SK-N-SH (cell line): ENCODE data around the gene SMCO4. TPM values are rescaled to one million over a fixed set of nuclear protein-coding genes. Genes with fewer than 3 reads are reported as not detected.

ENCODE experiments used
- CTCF ChIA-PET: fragments of 300-600, 350-600 bp; formaldehyde crosslinking; extraction: SDS; loops from one replicate; lab custom pipeline; 2021; lab: Yijun Ruan, JAX
- POLR2A ChIA-PET: fragments of 350-600 bp; sonication (Branson Sonifier 250); formaldehyde crosslinking; extraction: SDS; loops from one replicate; lab custom pipeline; 2020; ENCODE audit warnings: antibody characterized with exemption, inconsistent platforms; lab: Yijun Ruan, JAX
- DNase-seq: peaks from one replicate; pipeline ENCODE4 v3.0.0; 2012
- H2AFZ ChIP-seq: fragments of 200-600 bp; sonication (generic); 2 replicates; pipeline ENCODE4 v1.8.1; 2016; ENCODE audit warnings: antibody characterized with exemption, mild to moderate bottlenecking, low read depth
- H3F3A ChIP-seq: fragments of 200-600 bp; sonication (generic); replicated peaks from 2 replicates; pipeline ENCODE3; 2016; ENCODE audit warnings: antibody characterized with exemption, mild to moderate bottlenecking; ENCODE audit not compliant: insufficient read depth
- H3K27ac ChIP-seq, 2 experiments: fragments of 200-500 bp in 1 of 2; fragments of 200-600 bp in 1 of 2; sonication (Bioruptor generic) in 1 of 2; sonication (generic), shearing (Covaris generic) in 1 of 2; 2 replicates each; pipeline versions ENCODE4 v1.5.1 to v1.6.1; 2014 to 2016; ENCODE audit warnings: low read depth in 2 of 2, inconsistent platforms in 1 of 2, low read length in 1 of 2, mild to moderate bottlenecking in 1 of 2, mixed read lengths in 1 of 2
- H3K27me3 ChIP-seq: fragments of 200-600 bp; sonication (generic), shearing (Covaris generic); 2 replicates; pipeline ENCODE4 v1.6.1; 2016; ENCODE audit warnings: mixed run types; ENCODE audit not compliant: insufficient read depth
- H3K36me3 ChIP-seq, 2 experiments: fragments of 200-500 bp in 1 of 2; fragments of 200-600 bp in 1 of 2; sonication (Bioruptor generic) in 1 of 2; sonication (generic) in 1 of 2; replicated peaks in 1 of 2; 2 replicates each; pipeline versions ENCODE3 to v1.5.1; 2014 to 2016; ENCODE audit warnings: low read length in 1 of 2, mild to moderate bottlenecking in 1 of 2; ENCODE audit not compliant: insufficient read depth in 2 of 2, control insufficient read depth in 1 of 2
- H3K4me1 ChIP-seq, 2 experiments: fragments of 200-500 bp in 1 of 2; fragments of 200-600 bp in 1 of 2; sonication (Bioruptor generic) in 1 of 2; sonication (generic), shearing (Covaris generic) in 1 of 2; 2 replicates each; pipeline versions ENCODE4 v1.5.1 to v1.6.1; 2014 to 2016; ENCODE audit warnings: low read depth in 1 of 2, low read length in 1 of 2, mixed run types in 1 of 2; ENCODE audit not compliant: insufficient read depth in 2 of 2, control insufficient read depth in 1 of 2
- H3K4me2 ChIP-seq: fragments of 200-600 bp; sonication (generic), shearing (Covaris generic); 2 replicates; pipeline ENCODE4 v1.6.1; 2017; ENCODE audit warnings: mixed run types
- H3K4me3 ChIP-seq, 2 experiments: fragments of 200-500 bp in 1 of 2; fragments of 200-600 bp in 1 of 2; sonication (Bioruptor generic) in 1 of 2; sonication (generic), shearing (Covaris generic) in 1 of 2; 2 replicates each; pipeline versions ENCODE4 v1.5.1 to v1.8.1; 2014 to 2016; ENCODE audit warnings: low read depth in 2 of 2, inconsistent platforms in 1 of 2, low read length in 1 of 2, mild to moderate bottlenecking in 1 of 2, mixed read lengths in 1 of 2, moderate library complexity in 1 of 2
- H3K79me2 ChIP-seq: fragments of 200-600 bp; sonication (generic); 2 replicates; pipeline ENCODE4 v1.8.1; 2017; ENCODE audit warnings: mild to moderate bottlenecking; ENCODE audit not compliant: insufficient read depth
- H3K9ac ChIP-seq: fragments of 200-600 bp; sonication (generic); 2 replicates; pipeline ENCODE4 v1.6.1; 2017; ENCODE audit warnings: mixed run types
- H3K9me2 ChIP-seq: fragments of 200-600 bp; sonication (generic); 2 replicates; pipeline ENCODE4 v1.6.1; 2017; ENCODE audit warnings: mixed run types
- H3K9me3 ChIP-seq: fragments of 200-600 bp; sonication (generic); 2 replicates; pipeline ENCODE4 v1.6.1; 2017; ENCODE audit warnings: mixed run types, mild to moderate bottlenecking, moderate library complexity
- H4K20me1 ChIP-seq: fragments of 200-600 bp; sonication (generic); 2 replicates; pipeline ENCODE4 v1.6.1; 2017; ENCODE audit warnings: mild to moderate bottlenecking, mixed run types; ENCODE audit not compliant: insufficient read depth
- CHD2 ChIP-seq: fragments of 150-350 bp; IDR thresholded peaks from 2 replicates; pipeline ENCODE4 v1.6.1; 2018; ENCODE audit warnings: low read length; ENCODE audit not compliant: partially characterized antibody
- ELF1 ChIP-seq: IDR thresholded peaks from 2 replicates; pipeline ENCODE4 v1.4.0; 2012
- EZH2phosphoT487 ChIP-seq: fragments of 200-600 bp; sonication (generic); IDR thresholded peaks from 2 replicates; pipeline ENCODE4 v1.6.1; 2017; ENCODE audit warnings: low read depth, mixed run types, mild to moderate bottlenecking, antibody characterized with exemption, moderate library complexity, borderline replicate concordance
- GATA2 ChIP-seq: sonication (generic); formaldehyde crosslinking; IDR thresholded peaks from 2 replicates; pipeline ENCODE4 v1.5.0; 2020; ENCODE audit warnings: mild to moderate bottlenecking, missing genetic modification reagents
- IRF3 ChIP-seq: fragments of 150-350 bp; IDR thresholded peaks from 2 replicates; pipeline ENCODE4 v1.6.1; 2016; ENCODE audit warnings: mild to moderate bottlenecking, low read depth, low read length
- JUND ChIP-seq: IDR thresholded peaks from 2 replicates; pipeline ENCODE4 v1.4.0; 2012
- MXI1 ChIP-seq: IDR thresholded peaks from 2 replicates; pipeline ENCODE4 v1.6.1; 2012; ENCODE audit warnings: mild to moderate bottlenecking, low read depth, low read length, improper control_type of control experiment
- NFIC ChIP-seq: IDR thresholded peaks from 2 replicates; pipeline ENCODE4 v1.4.0; 2012; ENCODE audit warnings: borderline replicate concordance
- PBX3 ChIP-seq: IDR thresholded peaks from 2 replicates; pipeline ENCODE4; 2012
- POLR2AphosphoS5 ChIP-seq: IDR thresholded peaks from 2 replicates; pipeline ENCODE4 v1.6.1; 2012; ENCODE audit warnings: low read depth, low read length
- RAD21 ChIP-seq: IDR thresholded peaks from 2 replicates; pipeline ENCODE4 v1.6.1; 2012; ENCODE audit warnings: mild to moderate bottlenecking, low read length
- REST ChIP-seq: IDR thresholded peaks from 2 replicates; pipeline ENCODE4 v1.6.1; 2012; ENCODE audit warnings: mild to moderate bottlenecking, low read depth, low read length, moderate library complexity
- TCF12 ChIP-seq: IDR thresholded peaks from 2 replicates; pipeline ENCODE4 v1.4.0; 2012
- USF2 ChIP-seq: fragments of 150-350 bp; IDR thresholded peaks from 2 replicates; pipeline ENCODE4 v1.6.1; 2017; ENCODE audit warnings: antibody characterized with exemption, low read length, low read depth, borderline replicate concordance
- WGBS: methylation state at CpG from one replicate; pipeline ENCODE4 v1.1.6; 2017; ENCODE audit warnings: low lambda C conversion rate; 5-methylcytosine and 5-hydroxymethylcytosine counted together
- polyA plus RNA-seq, 3 experiments: library from polyadenylated mRNA; depleted of rRNA; stranded (reverse); fragments of >200 nt; gene quantifications; 2 replicates each; pipeline ENCODE4 v1.2.3, GENCODE V29; 2012

Gene SMCO4
- polyA plus RNA-seq, 1 of the 3 experiments (the other 2 are of a cell fraction) = 9.0 TPM

GRCh38 chr11:93524858-93525257 is 18.3 kb downstream of the SMCO4 start:
- DNase-seq = no peak
- Histone ChIP-seq H3K9ac (no peak overlapping the region), H3K4me2 (no peak overlapping the region), H3K27me3 (no peaks in the 10 kb centered on the region), H3K9me3 (no peaks in the 10 kb centered on the region), H3K79me2 (no peaks in the 10 kb centered on the region), H3K27ac (no peak overlapping the region), H2AFZ (no peak overlapping the region; the same call in 1 of the 2 replicates), H3K4me3 (no peak overlapping the region), H3K9me2 (no peaks in the 10 kb centered on the region), H4K20me1 (no peaks in the 10 kb centered on the region), H3K36me3 (no peaks in the 10 kb centered on the region), H3F3A (no peaks in the 10 kb centered on the region), H3K4me1 (no peaks in the 10 kb centered on the region; a peak in 2 of 4 replicates)
- POLR2A ChIA-PET = no interaction called here
- TF ChIP-seq JUND (no peak), REST (no peak), EZH2phosphoT487 (no peak), POLR2AphosphoS5 (no peak), CHD2 (no peak), IRF3 (no peak)
- CTCF ChIA-PET = interaction anchor here (1.1 to 2.4 kb wide), 3 partner anchors 10 to 290 kb away, joined by 5 to 9 read pairs (median 7); no protein-coding TSS in a partner anchor
- WGBS = 100% methylated on average over 2 of the region's 2 CpGs

GRCh38 chr11:93524173-93524536 is 19.0 kb downstream of the SMCO4 start:
- H3K27ac ChIP-seq = no peak overlapping the region
- no peak overlapping the region for H3K4me3 ChIP-seq
- H3K79me2 ChIP-seq = no peaks in the 10 kb centered on the region
- no peak overlapping the region for H3K4me2 ChIP-seq
- H3K9me3 ChIP-seq = no peaks in the 10 kb centered on the region
- no peaks in the 10 kb centered on the region for H3F3A ChIP-seq
- no peaks in the 10 kb centered on the region for H3K36me3 ChIP-seq
- no peak overlapping the region for H3K9ac ChIP-seq
- WGBS = 90% methylated on average over 6 of the region's 6 CpGs
- H3K27me3 ChIP-seq = no peaks in the 10 kb centered on the region
- no peaks in the 10 kb centered on the region for H3K9me2 ChIP-seq
- no peak overlapping the region for H2AFZ ChIP-seq
- H3K4me1 ChIP-seq = peaks cover 0 to 2% of the 10 kb centered on the region in 2 experiments; a peak in 2 of 4 replicates
- POLR2A ChIA-PET = no interaction called here
- TF ChIP-seq ELF1 (no peak), PBX3 (no peak), MXI1 (no peak), RAD21 (no peak), IRF3 (no peak), POLR2AphosphoS5 (no peak), JUND (no peak), REST (no peak), GATA2 (no peak), EZH2phosphoT487 (no peak), TCF12 (no peak), USF2 (no peak), NFIC (no peak)
- TF ChIP-seq, all 33 proteins: peak for 0
- DNase-seq = no peak
- CTCF ChIA-PET = interaction anchor here (1.1 to 2.4 kb wide), 3 partner anchors 9 to 290 kb away, joined by 5 to 9 read pairs (median 7); no protein-coding TSS in a partner anchor
- H4K20me1 ChIP-seq = no peaks in the 10 kb centered on the region
